Heart right ventricle (tissue), 16 donors: ENCODE measurements around the gene PLPPR1. TPM values are rescaled to one million over a fixed set of nuclear protein-coding genes. Genes with fewer than 3 reads are reported as not detected.

Experiments used
- ATAC-seq, 8 donors: fragments of 200-7000 bp; cut with Tn5 transposase; one replicate each; pipeline ENCODE4 v1.9.1; 2020; ENCODE audit warnings: mild to moderate bottlenecking in 8 of 8, moderate library complexity in 8 of 8, moderate number of reproducible peaks in 1 of 8
- DNase-seq, 2 donors: peaks; one replicate each; pipeline ENCODE4 v3.0.0-alpha.2; 2020
- H3K27ac ChIP-seq, 10 donors: fragments of 200-600 bp; sonication (generic) in 2 of 10; one replicate each; pipeline versions ENCODE4 v1.5.0 to v1.8.0; 2020 to 2022; ENCODE audit warnings: mild to moderate bottlenecking in 3 of 10
- H3K27me3 ChIP-seq, 7 donors: fragments of 200-600 bp; one replicate each; pipeline ENCODE4 v1.8.0; 2021 to 2022; ENCODE audit warnings: mild to moderate bottlenecking in 2 of 7
- H3K36me3 ChIP-seq, 9 donors: fragments of 200-600 bp; sonication (generic) in 1 of 9; one replicate each; pipeline versions ENCODE4 v1.5.0 to v1.8.0; 2020 to 2022; ENCODE audit warnings: mild to moderate bottlenecking in 2 of 9
- H3K4me1 ChIP-seq, 9 donors: fragments of 200-600 bp; sonication (generic) in 1 of 9; one replicate each; pipeline versions ENCODE4 v1.5.0 to v1.8.0; 2020 to 2022; ENCODE audit warnings: mild to moderate bottlenecking in 4 of 9
- H3K4me3 ChIP-seq, 10 donors: fragments of 200-600 bp; sonication (generic) in 2 of 10; one replicate each; pipeline versions ENCODE4 v1.5.0 to v1.8.0; 2020 to 2022; ENCODE audit warnings: mild to moderate bottlenecking in 7 of 10, moderate library complexity in 2 of 10
- H3K9me3 ChIP-seq, 11 donors: fragments of 200-600 bp in 10 of 11; sonication (generic) in 2 of 11; one replicate each; pipeline versions ENCODE4 v1.5.0 to v1.8.0; 2013 to 2022; ENCODE audit warnings: mild to moderate bottlenecking in 2 of 11, control low read depth in 1 of 11, moderate library complexity in 1 of 11
- CTCF ChIP-seq, 9 donors: fragments of 200-600 bp; sonication (generic) in 2 of 9; IDR thresholded peaks; one replicate each; pipeline versions ENCODE4 v1.5.0 to v1.8.0; 2021 to 2022; ENCODE audit warnings: antibody characterized with exemption in 9 of 9, mild to moderate bottlenecking in 5 of 9, moderate library complexity in 1 of 9
- WGBS, 2 donors: extraction: QIAGEN DNeasy Blood & Tissue Kit; methylation state at CpG; one replicate each; pipeline ENCODE4 v1.1.7; 2013; ENCODE audit warnings: inconsistent platforms in 1 of 2; 5-methylcytosine and 5-hydroxymethylcytosine counted together
- intact Hi-C, 10 donors: fragments of 100-400 bp; cut with DNase I; formaldehyde crosslinking; loops; one replicate each; pipeline versions ENCODE4 v1.11.1 to v1.14.2; 2022
- polyA plus RNA-seq, 2 donors: library from polyadenylated mRNA; stranded (reverse); fragments of 200-250 nt; gene quantifications; one replicate each; pipeline ENCODE4 v1.2.3, GENCODE V29; 2013
- total RNA-seq, 10 donors: library from RNA; stranded (reverse); fragmentation: NEBNext Ultra II Directional in 3 of 10; extraction: Animal tissue kit (Norgen Biotek cat#: 25700) in 3 of 10; gene quantifications; one replicate each; pipeline versions ENCODE4 v1.2.1 to v1.2.4, GENCODE V29; 2021 to 2023
- donor health status: Arrhythmogenic right ventricular cardiomyopathy.
- donor health status: ischemic (EF 13 %, LVEDD 7.1; RV severe dilation, severe dysfunction).
- donor health status: healthy with polysubstance abuse.
- donor health status: DM: no; HTN: yes; CAD: no.
- donor health status: DM: no; HTN: no; CAD: no.
- donor health status: ischemic (EF 25% LVEDD 6.9; RV normal size, moderate dysfunction).
- donor health status: ischemic (EF 25% LVEDD 5.7; RV mildly dilated, moderate dysfunction).
- donor health status: healthy.
- donor health status: DM: yes; HTN: yes; CAD: no.
- donor health status: Ischemic cardiomyopathy.
- donor health status: ischemic (EF 35%, LVEDD 5.7; RV mildly dilated, moderate dysfunction).
- donor health status: nonischemic (EF 11% LVEDD 7.7; RV severe dilation, severe dysfunction).
- donor health status: DM: yes; HTN: yes; CAD: no.
- donor health status: PGD.
- donor health status: ischemic (EF 29% LVEDD 5.4; RV normal size, mild dysfunction).
- donor health status: nonischemic (EF 23%, LVEDD 6.1; RV moderate dilation, normal function).

PLPPR1 gene
- total and polyA plus RNA-seq, 12 donors, result not detected

GRCh38 chr9:101371813-101372212, 343.3 kb downstream of the PLPPR1 start:
- Histone ChIP-seq H3K4me3 (no peak overlapping the region), H3K36me3 (no peaks in the 10 kb centered on the region), H3K9me3 (peaks cover 0 to 5% (median 0%) of the 10 kb centered on the region in 11 donors), H3K4me1 (no peaks in the 10 kb centered on the region), H3K27me3 (no peaks in the 10 kb centered on the region), H3K27ac (no peak overlapping the region)
- ATAC-seq (no peak), DNase-seq (no peak)
- intact Hi-C loops, result no loop called here
- TF ChIP-seq CTCF (IDR thresholded peaks at IDR 0.05), result no peak
- WGBS, 2 donors, result 96 to 98% methylated on average over 3 of the region's 3 CpGs

- no peaks in the 10 kb centered on the region for H3K36me3 ChIP-seq
- TF ChIP-seq CTCF (IDR thresholded peaks at IDR 0.05), result no peak
- H3K27me3 ChIP-seq, result no peaks in the 10 kb centered on the region
- no peaks in the 10 kb centered on the region for H3K4me1 ChIP-seq
- intact Hi-C loops, result no loop called here
- peaks cover 0 to 5% (median 0%) of the 10 kb centered on the region in 11 donors for H3K9me3 ChIP-seq
- DNase-seq (no peak), ATAC-seq (no peak)
- no peak overlapping the region for H3K4me3 ChIP-seq
- H3K27ac ChIP-seq, result no peak overlapping the region
- 65 to 72% methylated on average over 2 of the region's 2 CpGs for WGBS, 2 donors
Measured at GRCh38 chr9:101372327-101373118, 344.0 kb downstream of the PLPPR1 start.
